ENCODE data around the gene ANKFY1. TPM values are rescaled to one million over a fixed set of nuclear protein-coding genes. Genes with fewer than 3 reads are reported as not detected.
"Not testable (repeated sequence)": the region's sequence is repeated elsewhere in the genome, so short reads cannot be mapped to it uniquely, and the experiment has no call there.

Gene ANKFY1
- polyA plus RNA-seq, 3 donors = 13.5 to 46.1 (median 21.7) TPM

- Mint-ChIP-seq H3K4me3 (peak overlapping the region; percentile 92 to 95), H3K27me3 (ENCODE audit: low read depth in 3 of 3) (no peaks in the 10 kb centered on the region), H3K4me1 (peaks cover 39% of the 10 kb centered on the region), H3K9me3 (peaks cover 0 to 3% (median 0%) of the 10 kb centered on the region in 7 donors), H3K27ac (peak overlapping the region; percentile 90 to 100 (median 100)), H3K36me3 (peaks cover 10 to 28% of the 10 kb centered on the region in 2 donors)
- H3K4me1 ChIP-seq (ENCODE audit: control insufficient read depth in 1 of 2, insufficient read depth in 2 of 2, low read length in 2 of 2) = peaks cover 21 to 35% of the 10 kb centered on the region in 2 donors
- no peaks in the 10 kb centered on the region for H3K9me3 ChIP-seq (replicated peaks in 1 of 2; ENCODE audit: control insufficient read depth in 1 of 2, insufficient read depth in 1 of 2, low read length in 2 of 2)
- peak overlapping the region; percentile 93 for H3K4me2 ChIP-seq (replicated peaks; ENCODE audit: extremely low read depth, low read length, poor library complexity, severe bottlenecking)
- DNase-seq = peak in 2 of 3 donors; percentile 18 to 19
- peak overlapping the region; percentile 77 for H2AFZ ChIP-seq (ENCODE audit: insufficient read depth, low read depth, low read length, poor library complexity, severe bottlenecking)
- peaks cover 48% of the 10 kb centered on the region for H4K20me1 ChIP-seq (ENCODE audit: insufficient read depth, low read length)
- H3K9ac ChIP-seq (ENCODE audit: insufficient read depth, low read length, poor library complexity, severe bottlenecking) = peak overlapping the region; percentile 98
- peaks cover 14 to 34% of the 10 kb centered on the region in 2 donors for H3K36me3 ChIP-seq (replicated peaks in 1 of 2; ENCODE audit: control insufficient read depth in 1 of 2, insufficient read depth in 2 of 2, low read length in 2 of 2)
- peak overlapping the region; percentile 97 to 99 for H3K27ac ChIP-seq (ENCODE audit: low read depth in 1 of 2, low read length in 2 of 2)
- WGBS (ENCODE audit: insufficient coverage) = 2% methylated on average over 53 of the region's 56 CpGs
- H3K4me3 ChIP-seq (replicated peaks in 1 of 3; ENCODE audit: low read depth in 2 of 3, low read length in 3 of 3) = peak overlapping the region; percentile 89 to 98 (median 93)
- no peak for TF ChIP-seq CTCF (IDR thresholded peaks at IDR 0.05)
- H3K79me2 ChIP-seq (ENCODE audit: insufficient read depth, low read length) = peaks cover 65% of the 10 kb centered on the region
- no peaks in the 10 kb centered on the region for H3K27me3 ChIP-seq (ENCODE audit: control insufficient read depth in 2 of 2, insufficient read depth in 2 of 2, low read length in 2 of 2)
- intact Hi-C loops (cut with micrococcal nuclease) = no loop called here
Observed at GRCh38 chr17:4142107-4142900, 121.5 kb downstream of the ANKFY1 start.

DNA sequence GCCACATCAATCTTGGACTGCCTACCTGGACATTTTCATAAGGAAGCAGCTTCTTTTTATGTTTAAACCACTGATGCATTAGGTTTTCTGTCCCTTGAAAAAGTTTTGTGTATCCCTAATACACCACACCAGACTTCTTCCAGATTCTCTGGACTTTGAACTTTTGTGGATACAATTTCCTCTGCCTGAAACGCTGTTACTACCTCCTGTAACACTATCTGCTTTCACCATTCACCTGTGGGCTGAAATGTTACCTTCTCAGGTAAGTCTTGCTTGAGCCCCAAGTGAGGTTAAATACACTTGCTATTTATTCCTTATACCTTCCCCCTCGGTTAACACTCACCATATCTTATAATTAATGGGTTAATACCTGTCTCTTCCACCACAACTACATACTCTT, 123.7 kb downstream of the ANKFY1 start:
- Histone ChIP-seq H3K4me1 (ENCODE audit: control insufficient read depth in 1 of 2, insufficient read depth in 2 of 2, low read length in 2 of 2) (peaks cover 19 to 34% of the 10 kb centered on the region in 2 donors), H3K4me3 (replicated peaks in 1 of 3; ENCODE audit: low read depth in 2 of 3, low read length in 3 of 3) (no peak overlapping the region), H2AFZ (ENCODE audit: insufficient read depth, low read depth, low read length, poor library complexity, severe bottlenecking) (no peak overlapping the region), H3K79me2 (ENCODE audit: insufficient read depth, low read length) (peaks cover 87% of the 10 kb centered on the region), H3K27ac (ENCODE audit: low read depth in 1 of 2, low read length in 2 of 2) (peak overlapping the region in 1 of 2 donors; percentile 18), H3K27me3 (ENCODE audit: control insufficient read depth in 2 of 2, insufficient read depth in 2 of 2, low read length in 2 of 2) (no peaks in the 10 kb centered on the region), H3K9ac (ENCODE audit: insufficient read depth, low read length, poor library complexity, severe bottlenecking) (no peak overlapping the region), H3K9me3 (replicated peaks in 1 of 2; ENCODE audit: control insufficient read depth in 1 of 2, insufficient read depth in 1 of 2, low read length in 2 of 2) (no peaks in the 10 kb centered on the region), H3K36me3 (replicated peaks in 1 of 2; ENCODE audit: control insufficient read depth in 1 of 2, insufficient read depth in 2 of 2, low read length in 2 of 2) (peaks cover 22 to 47% of the 10 kb centered on the region in 2 donors), H4K20me1 (ENCODE audit: insufficient read depth, low read length) (peaks cover 70% of the 10 kb centered on the region), H3K4me2 (replicated peaks; ENCODE audit: extremely low read depth, low read length, poor library complexity, severe bottlenecking) (no peak overlapping the region)
- H3K36me3 Mint-ChIP-seq = peaks cover 15 to 40% of the 10 kb centered on the region in 2 donors
- WGBS (ENCODE audit: insufficient coverage) = 100% methylated on average over 1 of the region's 2 CpGs
- peaks cover 46% of the 10 kb centered on the region for H3K4me1 Mint-ChIP-seq
- no peak for DNase-seq
- peak overlapping the region in 3 of 7 donors; percentile 13 to 78 (median 34) for H3K27ac Mint-ChIP-seq
- no peak for TF ChIP-seq CTCF (IDR thresholded peaks at IDR 0.05)
- H3K4me3 Mint-ChIP-seq = no peak overlapping the region
- intact Hi-C loops (cut with micrococcal nuclease) = no loop called here
- peaks cover 0 to 3% (median 0%) of the 10 kb centered on the region in 7 donors for H3K9me3 Mint-ChIP-seq
- no peaks in the 10 kb centered on the region for H3K27me3 Mint-ChIP-seq (ENCODE audit: low read depth in 3 of 3)

DNA sequence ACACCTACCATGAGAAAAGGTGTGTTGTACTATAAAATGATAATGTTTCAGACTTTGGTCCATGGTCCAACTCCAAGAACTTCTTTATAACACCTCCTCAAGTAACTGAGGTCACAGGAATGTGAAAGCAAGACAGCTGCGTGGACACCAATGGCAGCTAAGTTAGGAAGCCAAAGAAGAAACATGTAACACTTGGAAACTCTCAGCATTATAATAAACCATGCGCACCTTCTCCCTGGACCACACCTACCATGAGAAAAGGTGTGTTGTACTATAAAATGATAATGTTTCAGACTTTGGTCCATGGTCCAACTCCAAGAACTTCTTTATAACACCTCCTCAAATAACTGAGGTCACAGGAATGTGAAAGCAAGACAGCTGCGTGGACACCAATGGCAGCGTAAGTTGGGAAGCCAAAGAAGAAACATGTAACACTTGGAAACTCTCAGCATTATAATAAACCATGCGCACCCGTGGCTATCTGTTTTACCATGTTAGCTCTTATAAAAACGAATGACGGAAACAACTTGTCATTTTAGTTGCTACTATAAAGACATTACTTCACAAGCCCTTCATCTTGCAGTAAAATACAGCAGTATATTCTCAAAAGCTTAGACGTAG, 124.8 kb downstream of the ANKFY1 start:
- H3K4me2 ChIP-seq (replicated peaks; ENCODE audit: extremely low read depth, low read length, poor library complexity, severe bottlenecking); H3K4me3 Mint-ChIP-seq; intact Hi-C loops (cut with micrococcal nuclease); DNase-seq; H3K9ac ChIP-seq (ENCODE audit: insufficient read depth, low read length, poor library complexity, severe bottlenecking); H3K9me3 Mint-ChIP-seq; H3K27me3 Mint-ChIP-seq (ENCODE audit: low read depth in 3 of 3); H3K9me3 ChIP-seq (replicated peaks in 1 of 2; ENCODE audit: control insufficient read depth in 1 of 2, insufficient read depth in 1 of 2, low read length in 2 of 2); H3K27me3 ChIP-seq (ENCODE audit: control insufficient read depth in 2 of 2, insufficient read depth in 2 of 2, low read length in 2 of 2); H2AFZ ChIP-seq (ENCODE audit: insufficient read depth, low read depth, low read length, poor library complexity, severe bottlenecking); H3K4me3 ChIP-seq (replicated peaks in 1 of 3; ENCODE audit: low read depth in 2 of 3, low read length in 3 of 3); H3K27ac Mint-ChIP-seq: not testable (repeated sequence)
- H3K36me3 Mint-ChIP-seq = peaks cover 17 to 45% of the 10 kb centered on the region in 2 donors
- Histone ChIP-seq H3K36me3 (replicated peaks in 1 of 2; ENCODE audit: control insufficient read depth in 1 of 2, insufficient read depth in 2 of 2, low read length in 2 of 2) (peaks cover 22 to 53% of the 10 kb centered on the region in 2 donors), H3K27ac (ENCODE audit: low read depth in 1 of 2, low read length in 2 of 2) (peak overlapping the region in 1 of 2 donors; percentile 9), H3K79me2 (ENCODE audit: insufficient read depth, low read length) (peaks cover 92% of the 10 kb centered on the region), H3K4me1 (ENCODE audit: control insufficient read depth in 1 of 2, insufficient read depth in 2 of 2, low read length in 2 of 2) (peaks cover 12 to 23% of the 10 kb centered on the region in 2 donors), H4K20me1 (ENCODE audit: insufficient read depth, low read length) (peaks cover 80% of the 10 kb centered on the region)
- WGBS (ENCODE audit: insufficient coverage) = 98% methylated on average over 6 of the region's 9 CpGs
- peaks cover 46% of the 10 kb centered on the region for H3K4me1 Mint-ChIP-seq
